ENCODE results near the gene AOAH. TPM values are rescaled to one million over a fixed set of nuclear protein-coding genes. Genes with fewer than 3 reads are reported as not detected.

The AOAH gene
- total RNA-seq (2022; extraction: Qiagen RNA extraction; ENCODE audit: low read depth): 0.06 to 0.13 TPM in 2 of 5 replicates, not detected in the others

GRCh38 chr7:36723951-36724664 is at the start of gene AOAH:
Gene AOAH, minus strand, starts transcription at chr7:36724494. Its CDS starts 346 bp downstream, at chr7:36724148.

